ENCODE results near the gene APOBEC2.

The APOBEC2 gene

GRCh38 chr6:41036186-41036585 is 16.8 kb upstream of the APOBEC2 start:
- ATAC-seq: no peak
- TF ChIP-seq TOX (CRISPR knock-in tag; IDR thresholded peaks at IDR 0.05; ENCODE audit: borderline replicate concordance) (no peak), ZFP30 (CRISPR knock-in tag; IDR thresholded peaks at IDR 0.05) (no peak), ARNTL (CRISPR knock-in tag; IDR thresholded peaks at IDR 0.05; ENCODE audit: borderline replicate concordance, low read depth) (no peak), SNAI2 (CRISPR knock-in tag; IDR thresholded peaks at IDR 0.05) (no peak), ZNF70 (CRISPR knock-in tag; IDR thresholded peaks at IDR 0.05) (no peak), TSHZ2 (CRISPR knock-in tag; IDR thresholded peaks at IDR 0.05) (no peak), ZC3H10 (CRISPR knock-in tag; IDR thresholded peaks at IDR 0.05) (no peak), TCF4 (CRISPR knock-in tag; IDR thresholded peaks at IDR 0.05; ENCODE audit: borderline replicate concordance) (no peak)

GRCh38 chr6:41036601-41037000 is 16.4 kb upstream of the APOBEC2 start:
- ATAC-seq: no peak
- no peak for TF ChIP-seq CSRNP3 (CRISPR knock-in tag; IDR thresholded peaks at IDR 0.05)
- no peak for TF ChIP-seq RARB (CRISPR knock-in tag; IDR thresholded peaks at IDR 0.05)
- no peak for TF ChIP-seq OSR1 (CRISPR knock-in tag; IDR thresholded peaks at IDR 0.05)
- no peak for TF ChIP-seq TSHZ2 (CRISPR knock-in tag; IDR thresholded peaks at IDR 0.05)
- no peak for TF ChIP-seq TCF4 (CRISPR knock-in tag; IDR thresholded peaks at IDR 0.05; ENCODE audit: borderline replicate concordance)
- no peak for TF ChIP-seq ESRRG (CRISPR knock-in tag; IDR thresholded peaks at IDR 0.05)
- TF ChIP-seq GLIS3 (CRISPR knock-in tag; IDR thresholded peaks at IDR 0.05): no peak
- TF ChIP-seq ZNF565 (CRISPR knock-in tag; conservative IDR thresholded peaks at IDR 0.05; ENCODE audit: low read depth): no peak
- no peak for TF ChIP-seq ZFP30 (CRISPR knock-in tag; IDR thresholded peaks at IDR 0.05)
- no peak for TF ChIP-seq TOX (CRISPR knock-in tag; IDR thresholded peaks at IDR 0.05; ENCODE audit: borderline replicate concordance)
- no peak for TF ChIP-seq ZNF70 (CRISPR knock-in tag; IDR thresholded peaks at IDR 0.05)
- no peak for TF ChIP-seq ZC3H10 (CRISPR knock-in tag; IDR thresholded peaks at IDR 0.05)
- no peak for TF ChIP-seq SNAI2 (CRISPR knock-in tag; IDR thresholded peaks at IDR 0.05)
- no peak for TF ChIP-seq ARNTL (CRISPR knock-in tag; IDR thresholded peaks at IDR 0.05; ENCODE audit: borderline replicate concordance, low read depth)
- TF ChIP-seq PATZ1 (CRISPR knock-in tag; IDR thresholded peaks at IDR 0.05; ENCODE audit: borderline replicate concordance): no peak
- TF ChIP-seq CREB5 (CRISPR knock-in tag; IDR thresholded peaks at IDR 0.05; ENCODE audit: low read depth): no peak
- TF ChIP-seq ZFP3 (CRISPR knock-in tag; IDR thresholded peaks at IDR 0.05): no peak
- no peak for TF ChIP-seq ZNF8 (CRISPR knock-in tag; IDR thresholded peaks at IDR 0.05)
